HUES64 (cell line): ENCODE data around the gene WFDC13.

Experiments used
- H3K27ac ChIP-seq: 2 replicates; pipeline ENCODE4 v1.7.0; 2013; ENCODE audit warnings: low read depth, low read length, inconsistent platforms
- H3K27me3 ChIP-seq: 2 replicates; pipeline ENCODE4 v1.6.1; 2013; ENCODE audit warnings: mild to moderate bottlenecking, low read length; ENCODE audit not compliant: insufficient read depth
- H3K36me3 ChIP-seq: 2 replicates; pipeline ENCODE4 v1.6.1; 2013; ENCODE audit warnings: mild to moderate bottlenecking, low read length; ENCODE audit not compliant: insufficient read depth
- H3K4me1 ChIP-seq: 2 replicates; pipeline ENCODE4 v1.6.1; 2013; ENCODE audit warnings: mild to moderate bottlenecking, low read length, moderate library complexity; ENCODE audit not compliant: insufficient read depth
- H3K4me3 ChIP-seq: 2 replicates; pipeline ENCODE4 v1.5.1; 2013; ENCODE audit warnings: mild to moderate bottlenecking, low read length, moderate library complexity
- H3K9ac ChIP-seq: 2 replicates; pipeline ENCODE4 v1.6.1; 2013; ENCODE audit warnings: mild to moderate bottlenecking, low read depth, low read length
- H3K9me3 ChIP-seq: 2 replicates; pipeline ENCODE4 v1.6.1; 2013; ENCODE audit warnings: low read depth, low read length; ENCODE audit not compliant: insufficient read depth
- WGBS: fragments of 150-250, 120-280 bp; methylation state at CpG from one replicate; pipeline ENCODE4 v1.1.7; 2013; ENCODE audit warnings: missing lambda C conversion rate; 5-methylcytosine and 5-hydroxymethylcytosine counted together

Gene WFDC13

GRCh38 chr20:45722047-45722446 lies 20.2 kb downstream of the WFDC13 start, which contains the start of gene SPINT4:
Gene SPINT4, plus strand, starts transcription at chr20:45722347. Its CDS starts 21 bp downstream, at chr20:45722368.
- 92% methylated on average over 1 of the region's 1 CpG for WGBS

GRCh38 chr20:45725134-45725533 lies 23.3 kb downstream of the WFDC13 start:
- H3K9me3 ChIP-seq = no peaks in the 10 kb centered on the region
- no peaks in the 10 kb centered on the region for H3K27me3 ChIP-seq
- H3K27ac ChIP-seq = no peak overlapping the region
- H3K4me1 ChIP-seq = no peaks in the 10 kb centered on the region
- no peak overlapping the region for H3K9ac ChIP-seq
- H3K36me3 ChIP-seq = no peaks in the 10 kb centered on the region
- no peak overlapping the region for H3K4me3 ChIP-seq

More at GRCh38 chr20:45722047-45722446, 20.2 kb downstream of the WFDC13 start, which contains the start of gene SPINT4:
- no peaks in the 10 kb centered on the region for H3K4me1 ChIP-seq
- no peaks in the 10 kb centered on the region for H3K36me3 ChIP-seq
- H3K4me3 ChIP-seq = no peak within 1 kb of the TSS
- H3K27ac ChIP-seq = no peak within 1 kb of the TSS
- H3K27me3 ChIP-seq = no peaks in the 10 kb centered on the region
- peaks cover 2% of the 10 kb centered on the region; the same call in 1 of the 2 replicates for H3K9me3 ChIP-seq
- no peak within 1 kb of the TSS for H3K9ac ChIP-seq

- peaks cover 6% of the 10 kb centered on the region; the same call in 1 of the 2 replicates for H3K9me3 ChIP-seq
- H3K9ac ChIP-seq = no peak overlapping the region
- no peaks in the 10 kb centered on the region for H3K36me3 ChIP-seq
- no peaks in the 10 kb centered on the region for H3K27me3 ChIP-seq
- no peak overlapping the region for H3K4me3 ChIP-seq
- 90% methylated on average over 2 of the region's 2 CpGs for WGBS
- no peaks in the 10 kb centered on the region for H3K4me1 ChIP-seq
- no peak overlapping the region for H3K27ac ChIP-seq
Observed at GRCh38 chr20:45727044-45727443, 25.2 kb downstream of the WFDC13 start.

GRCh38 chr20:45732199-45732598 lies 30.4 kb downstream of the WFDC13 start:
- H3K9me3 ChIP-seq = peaks cover 47% of the 10 kb centered on the region
- no peaks in the 10 kb centered on the region for H3K27me3 ChIP-seq
- no peaks in the 10 kb centered on the region for H3K4me1 ChIP-seq
- no peak overlapping the region for H3K4me3 ChIP-seq
- no peak overlapping the region for H3K9ac ChIP-seq
- no peak overlapping the region for H3K27ac ChIP-seq
- no peaks in the 10 kb centered on the region for H3K36me3 ChIP-seq

- WGBS = 95% methylated on average over 8 of the region's 8 CpGs
- no peaks in the 10 kb centered on the region for H3K36me3 ChIP-seq
- H3K27ac ChIP-seq = no peak overlapping the region
- no peak overlapping the region for H3K9ac ChIP-seq
- no peak overlapping the region for H3K4me3 ChIP-seq
- no peaks in the 10 kb centered on the region for H3K4me1 ChIP-seq
- H3K27me3 ChIP-seq = no peaks in the 10 kb centered on the region
- peaks cover 53% of the 10 kb centered on the region for H3K9me3 ChIP-seq
Observed at GRCh38 chr20:45735552-45735951, 33.7 kb downstream of the WFDC13 start.

GRCh38 chr20:45735988-45736387 lies 34.1 kb downstream of the WFDC13 start:
- H3K27me3 ChIP-seq = no peaks in the 10 kb centered on the region
- no peak overlapping the region for H3K27ac ChIP-seq
- WGBS = 95% methylated on average over 23 of the region's 23 CpGs
- H3K36me3 ChIP-seq = no peaks in the 10 kb centered on the region
- no peak overlapping the region for H3K4me3 ChIP-seq
- H3K4me1 ChIP-seq = no peaks in the 10 kb centered on the region
- no peak overlapping the region for H3K9ac ChIP-seq
- H3K9me3 ChIP-seq = peaks cover 53% of the 10 kb centered on the region

- Histone ChIP-seq H3K36me3 (no peaks in the 10 kb centered on the region), H3K4me1 (no peaks in the 10 kb centered on the region), H3K9me3 (peaks cover 5% of the 10 kb centered on the region; the same call in 1 of the 2 replicates), H3K9ac (no peak overlapping the region), H3K27ac (no peak overlapping the region), H3K4me3 (no peak overlapping the region), H3K27me3 (no peaks in the 10 kb centered on the region)
- WGBS = 97% methylated on average over 4 of the region's 4 CpGs
Observed at GRCh38 chr20:45742596-45742995, 40.8 kb downstream of the WFDC13 start.

- Histone ChIP-seq H3K9ac (no peak overlapping the region), H3K27ac (no peak overlapping the region), H3K4me3 (no peak overlapping the region), H3K36me3 (no peaks in the 10 kb centered on the region), H3K27me3 (no peaks in the 10 kb centered on the region), H3K4me1 (no peaks in the 10 kb centered on the region), H3K9me3 (no peaks in the 10 kb centered on the region)
Observed at GRCh38 chr20:45745015-45745414, 43.2 kb downstream of the WFDC13 start.

GRCh38 chr20:45751721-45752120 lies 49.9 kb downstream of the WFDC13 start:
- no peak overlapping the region for H3K9ac ChIP-seq
- H3K4me1 ChIP-seq = no peaks in the 10 kb centered on the region
- H3K4me3 ChIP-seq = no peak overlapping the region
- peaks cover 13% of the 10 kb centered on the region for H3K9me3 ChIP-seq
- no peak overlapping the region for H3K27ac ChIP-seq
- 91% methylated on average over 1 of the region's 1 CpG for WGBS
- H3K36me3 ChIP-seq = no peaks in the 10 kb centered on the region
- H3K27me3 ChIP-seq = no peaks in the 10 kb centered on the region

GRCh38 chr20:45752746-45753145 lies 50.9 kb downstream of the WFDC13 start:
- Histone ChIP-seq H3K9me3 (peaks cover 16% of the 10 kb centered on the region), H3K4me3 (no peak overlapping the region), H3K36me3 (no peaks in the 10 kb centered on the region), H3K27me3 (no peaks in the 10 kb centered on the region), H3K27ac (no peak overlapping the region), H3K9ac (no peak overlapping the region), H3K4me1 (no peaks in the 10 kb centered on the region)
- 92% methylated on average over 3 of the region's 3 CpGs for WGBS

GRCh38 chr20:45758096-45758495 lies 56.3 kb downstream of the WFDC13 start:
- no peak overlapping the region for H3K4me3 ChIP-seq
- H3K4me1 ChIP-seq = no peaks in the 10 kb centered on the region
- peaks cover 30% of the 10 kb centered on the region for H3K9me3 ChIP-seq
- WGBS = 91% methylated on average over 4 of the region's 4 CpGs
- H3K27ac ChIP-seq = no peak overlapping the region
- H3K9ac ChIP-seq = no peak overlapping the region
- no peaks in the 10 kb centered on the region for H3K36me3 ChIP-seq
- H3K27me3 ChIP-seq = no peaks in the 10 kb centered on the region
